ENCODE results near the gene PLK2. TPM values are rescaled to one million over a fixed set of nuclear protein-coding genes. Genes with fewer than 3 reads are reported as not detected.

The PLK2 gene
- total RNA-seq, 2 donors from 2014 or later = 9.7 to 16.4 TPM

- H3K9me3 Mint-ChIP-seq = no peaks in the 10 kb centered on the region
- DNase-seq = no peak
- H3K27ac Mint-ChIP-seq = no peak overlapping the region
- H3K9me3 ChIP-seq (ENCODE audit: control insufficient read depth, low read length) = no peaks in the 10 kb centered on the region
- H3K4me1 ChIP-seq (ENCODE audit: control insufficient read depth, insufficient read depth, low read length) = no peaks in the 10 kb centered on the region
- peaks cover 12% of the 10 kb centered on the region for H3K27me3 Mint-ChIP-seq (ENCODE audit: insufficient read depth)
- peaks cover 37% of the 10 kb centered on the region for H3K36me3 Mint-ChIP-seq (ENCODE audit: low read depth)
- peak overlapping the region; percentile 98 for H3K4me3 ChIP-seq (ENCODE audit: low read length)
- H3K27ac ChIP-seq (ENCODE audit: low read depth, low read length) = no peak overlapping the region
- H3K4me3 Mint-ChIP-seq = no peak overlapping the region
- no peak overlapping the region for H3K9ac ChIP-seq (ENCODE audit: extremely low read depth, low read length, poor library complexity, severe bottlenecking)
- H3K36me3 ChIP-seq (ENCODE audit: control insufficient read depth, insufficient read depth, low read length) = peaks cover 53% of the 10 kb centered on the region
- no peaks in the 10 kb centered on the region for H3K27me3 ChIP-seq (ENCODE audit: control insufficient read depth, insufficient read depth, low read length, poor library complexity, severe bottlenecking)
- TF ChIP-seq CTCF (conservative IDR thresholded peaks at IDR 0.05) = no peak
- peaks cover 8% of the 10 kb centered on the region for H3K4me1 Mint-ChIP-seq
- 96 to 100% methylated on average over 1 to 3 of the region's 3 CpGs for WGBS, 2 experiments (ENCODE audit: insufficient coverage in 1 of 2, insufficient read length in 1 of 2)
Measured at GRCh38 chr5:58456026-58456425, 3.9 kb downstream of the PLK2 start.

GRCh38 chr5:58455480-58455879, 4.4 kb downstream of the PLK2 start:
- peaks cover 53% of the 10 kb centered on the region for H3K36me3 ChIP-seq (ENCODE audit: control insufficient read depth, insufficient read depth, low read length)
- no peak overlapping the region for H3K27ac Mint-ChIP-seq
- no peak overlapping the region for H3K9ac ChIP-seq (ENCODE audit: extremely low read depth, low read length, poor library complexity, severe bottlenecking)
- H3K4me3 Mint-ChIP-seq = no peak overlapping the region
- H3K4me1 Mint-ChIP-seq = peaks cover 8% of the 10 kb centered on the region
- no peak overlapping the region for H3K27ac ChIP-seq (ENCODE audit: low read depth, low read length)
- peaks cover 37% of the 10 kb centered on the region for H3K36me3 Mint-ChIP-seq (ENCODE audit: low read depth)
- TF ChIP-seq CTCF (conservative IDR thresholded peaks at IDR 0.05) = no peak
- DNase-seq = no peak
- H3K9me3 ChIP-seq (ENCODE audit: control insufficient read depth, low read length) = no peaks in the 10 kb centered on the region
- no peak overlapping the region for H3K4me3 ChIP-seq (ENCODE audit: low read length)
- H3K4me1 ChIP-seq (ENCODE audit: control insufficient read depth, insufficient read depth, low read length) = no peaks in the 10 kb centered on the region
- peaks cover 12% of the 10 kb centered on the region for H3K27me3 Mint-ChIP-seq (ENCODE audit: insufficient read depth)
- 93 to 95% methylated on average over 4 to 5 of the region's 5 CpGs for WGBS, 2 experiments (ENCODE audit: insufficient coverage in 1 of 2, insufficient read length in 1 of 2)
- H3K27me3 ChIP-seq (ENCODE audit: control insufficient read depth, insufficient read depth, low read length, poor library complexity, severe bottlenecking) = no peaks in the 10 kb centered on the region
- H3K9me3 Mint-ChIP-seq = no peaks in the 10 kb centered on the region

- H3K9ac ChIP-seq (ENCODE audit: extremely low read depth, low read length, poor library complexity, severe bottlenecking) = no peak overlapping the region
Measured at GRCh38 chr5:58455066-58455465, 4.8 kb downstream of the PLK2 start.

More at GRCh38 chr5:58455066-58455465, 4.8 kb downstream of the PLK2 start:
- 92% methylated on average over 5 of the region's 5 CpGs for WGBS, 2 experiments (ENCODE audit: insufficient coverage in 1 of 2, insufficient read length in 1 of 2)
- no peak overlapping the region for H3K27ac Mint-ChIP-seq
- Histone ChIP-seq H3K4me3 (ENCODE audit: low read length) (no peak overlapping the region), H3K27me3 (ENCODE audit: control insufficient read depth, insufficient read depth, low read length, poor library complexity, severe bottlenecking) (no peaks in the 10 kb centered on the region), H3K4me1 (ENCODE audit: control insufficient read depth, insufficient read depth, low read length) (no peaks in the 10 kb centered on the region), H3K27ac (ENCODE audit: low read depth, low read length) (no peak overlapping the region), H3K9me3 (ENCODE audit: control insufficient read depth, low read length) (no peaks in the 10 kb centered on the region), H3K36me3 (ENCODE audit: control insufficient read depth, insufficient read depth, low read length) (peaks cover 53% of the 10 kb centered on the region)
- H3K4me3 Mint-ChIP-seq = no peak overlapping the region
- peaks cover 12% of the 10 kb centered on the region for H3K27me3 Mint-ChIP-seq (ENCODE audit: insufficient read depth)
- H3K9me3 Mint-ChIP-seq = no peaks in the 10 kb centered on the region
- peaks cover 8% of the 10 kb centered on the region for H3K4me1 Mint-ChIP-seq
- DNase-seq = no peak
- no peak for TF ChIP-seq CTCF (conservative IDR thresholded peaks at IDR 0.05)
- H3K36me3 Mint-ChIP-seq (ENCODE audit: low read depth) = peaks cover 37% of the 10 kb centered on the region
